Tibial artery (tissue), 4 donors: ENCODE data around the gene POLR2A.

Experiments
- DNase-seq, 2 donors: peaks; one replicate each; pipeline ENCODE4 v3.0.0-alpha.2; 2019
- H3K27ac ChIP-seq, 2 donors: fragments of 200-600 bp; sonication (generic) in 1 of 2; 1 replicate in 1 of 2; 2 replicates in 1 of 2; pipeline ENCODE4 v1.5.1; 2018 to 2019; ENCODE audit warnings: mild to moderate bottlenecking in 1 of 2
- H3K27me3 ChIP-seq, 2 donors: fragments of 200-600 bp; sonication (generic) in 1 of 2; one replicate each; pipeline versions ENCODE4 v1.5.1 to v1.6.0; 2016 to 2019
- H3K36me3 ChIP-seq, 3 donors: fragments of 200-600 bp; sonication (generic) in 2 of 3; one replicate each; pipeline ENCODE4 v1.5.1; 2016 to 2019; ENCODE audit warnings: mild to moderate bottlenecking in 2 of 3
- H3K4me1 ChIP-seq, 4 donors: fragments of 200-600 bp; sonication (generic) in 2 of 4; 1 replicate in 3 of 4; 2 replicates in 1 of 4; pipeline ENCODE4 v1.5.1; 2016 to 2019
- H3K4me3 ChIP-seq, 2 donors: fragments of 200-600 bp; sonication (generic) in 1 of 2; 1 replicate in 1 of 2; 2 replicates in 1 of 2; pipeline ENCODE4 v1.5.1; 2018 to 2019; ENCODE audit warnings: mild to moderate bottlenecking in 2 of 2
- H3K9me3 ChIP-seq, 3 donors: fragments of 200-600 bp; sonication (generic) in 1 of 3; one replicate each; pipeline ENCODE4 v1.5.1; 2016 to 2019
- intact Hi-C: fragments of 100-400 bp; cut with DNase I; formaldehyde crosslinking; loops from one replicate; pipeline ENCODE4 v1.15.0; 2023; ENCODE audit warnings: low total_unique reads
- TF ChIP-seq, protein P1 (sequence below), 2 experiments: fragments of 200-600 bp in 1 of 2; fragments of 450-650 bp in 1 of 2; IDR thresholded peaks; one replicate each; pipeline ENCODE4 v1.5.1; 2017 to 2019; ENCODE audit warnings: antibody characterized with exemption in 2 of 2, mild to moderate bottlenecking in 1 of 2, moderate library complexity in 1 of 2

POLR2A gene

DNA sequence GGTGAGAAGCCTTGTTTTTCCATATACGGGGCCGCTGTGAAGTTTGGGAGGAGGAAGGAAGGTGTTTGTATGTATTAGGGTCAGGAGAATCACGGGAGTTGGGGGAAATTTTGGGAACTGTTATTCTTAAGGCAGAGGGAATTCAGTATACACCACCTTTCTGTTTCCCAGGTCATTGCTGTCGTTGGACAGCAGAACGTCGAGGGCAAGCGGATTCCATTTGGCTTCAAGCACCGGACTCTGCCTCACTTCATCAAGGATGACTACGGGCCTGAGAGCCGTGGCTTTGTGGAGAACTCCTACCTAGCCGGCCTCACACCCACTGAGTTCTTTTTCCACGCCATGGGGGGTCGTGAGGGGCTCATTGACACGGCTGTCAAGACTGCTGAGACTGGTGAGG lies 17.6 kb downstream of the POLR2A start:
- TF ChIP-seq, protein P1, sequence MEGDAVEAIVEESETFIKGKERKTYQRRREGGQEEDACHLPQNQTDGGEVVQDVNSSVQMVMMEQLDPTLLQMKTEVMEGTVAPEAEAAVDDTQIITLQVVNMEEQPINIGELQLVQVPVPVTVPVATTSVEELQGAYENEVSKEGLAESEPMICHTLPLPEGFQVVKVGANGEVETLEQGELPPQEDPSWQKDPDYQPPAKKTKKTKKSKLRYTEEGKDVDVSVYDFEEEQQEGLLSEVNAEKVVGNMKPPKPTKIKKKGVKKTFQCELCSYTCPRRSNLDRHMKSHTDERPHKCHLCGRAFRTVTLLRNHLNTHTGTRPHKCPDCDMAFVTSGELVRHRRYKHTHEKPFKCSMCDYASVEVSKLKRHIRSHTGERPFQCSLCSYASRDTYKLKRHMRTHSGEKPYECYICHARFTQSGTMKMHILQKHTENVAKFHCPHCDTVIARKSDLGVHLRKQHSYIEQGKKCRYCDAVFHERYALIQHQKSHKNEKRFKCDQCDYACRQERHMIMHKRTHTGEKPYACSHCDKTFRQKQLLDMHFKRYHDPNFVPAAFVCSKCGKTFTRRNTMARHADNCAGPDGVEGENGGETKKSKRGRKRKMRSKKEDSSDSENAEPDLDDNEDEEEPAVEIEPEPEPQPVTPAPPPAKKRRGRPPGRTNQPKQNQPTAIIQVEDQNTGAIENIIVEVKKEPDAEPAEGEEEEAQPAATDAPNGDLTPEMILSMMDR (IDR thresholded peaks at IDR 0.05), result no peak
- Histone ChIP-seq H3K4me3 (no peak overlapping the region), H3K9me3 (no peaks in the 10 kb centered on the region), H3K27ac (no peak overlapping the region), H3K4me1 (no peaks in the 10 kb centered on the region), H3K36me3 (peaks cover 90 to 100% (median 94%) of the 10 kb centered on the region in 3 donors), H3K27me3 (no peaks in the 10 kb centered on the region)
- DNase-seq, result no peak
- intact Hi-C loops, result no loop called here

DNA sequence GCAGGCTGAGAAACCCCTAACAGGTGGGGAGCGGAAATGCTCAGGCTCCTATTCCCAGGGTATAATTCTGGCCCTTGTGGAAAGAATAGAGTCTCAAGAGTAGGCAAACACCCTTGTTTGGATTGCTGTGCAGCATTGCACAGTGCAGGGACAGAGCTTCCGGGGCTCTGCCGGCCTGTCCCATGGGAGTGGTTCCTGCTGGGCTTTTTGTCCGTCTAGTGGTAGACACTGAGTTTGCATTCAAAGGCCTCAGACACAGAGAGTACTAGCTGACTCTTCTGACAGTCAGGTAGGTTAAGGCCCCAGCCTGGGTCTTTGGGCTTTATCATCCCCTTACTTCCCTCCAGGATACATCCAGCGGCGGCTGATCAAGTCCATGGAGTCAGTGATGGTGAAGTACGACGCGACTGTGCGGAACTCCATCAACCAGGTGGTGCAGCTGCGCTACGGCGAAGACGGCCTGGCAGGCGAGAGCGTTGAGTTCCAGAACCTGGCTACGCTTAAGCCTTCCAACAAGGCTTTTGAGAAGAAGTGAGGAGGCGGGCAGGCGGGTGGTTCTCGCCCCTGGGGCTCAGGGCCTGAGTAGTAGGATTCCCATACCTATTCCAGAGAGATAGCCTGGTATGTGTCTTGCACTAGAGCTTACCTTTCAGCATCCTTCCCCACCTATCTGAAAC lies 18.1 kb downstream of the POLR2A start:
- H3K27ac ChIP-seq, result no peak overlapping the region
- peaks cover 90 to 100% (median 94%) of the 10 kb centered on the region in 3 donors for H3K36me3 ChIP-seq
- intact Hi-C loops, result no loop called here
- no peaks in the 10 kb centered on the region for H3K4me1 ChIP-seq
- no peaks in the 10 kb centered on the region for H3K9me3 ChIP-seq
- no peak for DNase-seq
- TF ChIP-seq, protein P1 (IDR thresholded peaks at IDR 0.05), result no peak
- no peaks in the 10 kb centered on the region for H3K27me3 ChIP-seq
- no peak overlapping the region for H3K4me3 ChIP-seq

DNA sequence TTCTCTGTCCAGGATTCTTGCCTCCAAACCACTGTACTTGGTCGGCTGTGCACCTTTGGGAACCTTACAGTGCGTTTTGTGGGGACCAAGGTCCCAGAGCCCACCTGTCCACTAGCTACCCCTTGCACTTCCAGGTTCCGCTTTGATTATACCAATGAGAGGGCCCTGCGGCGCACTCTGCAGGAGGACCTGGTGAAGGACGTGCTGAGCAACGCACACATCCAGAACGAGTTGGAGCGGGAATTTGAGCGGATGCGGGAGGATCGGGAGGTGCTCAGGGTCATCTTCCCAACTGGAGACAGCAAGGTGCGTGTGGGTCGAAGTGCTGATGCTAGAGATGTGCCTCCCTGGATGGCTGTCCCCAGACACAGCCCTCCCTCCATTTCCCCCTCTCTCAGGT lies 18.8 kb downstream of the POLR2A start:
- Histone ChIP-seq H3K4me1 (no peaks in the 10 kb centered on the region), H3K9me3 (no peaks in the 10 kb centered on the region), H3K27me3 (no peaks in the 10 kb centered on the region), H3K36me3 (peaks cover 89 to 100% (median 91%) of the 10 kb centered on the region in 3 donors), H3K27ac (no peak overlapping the region), H3K4me3 (no peak overlapping the region)
- intact Hi-C loops, result no loop called here
- DNase-seq, result no peak
- TF ChIP-seq, protein P1 (IDR thresholded peaks at IDR 0.05), result no peak

DNA sequence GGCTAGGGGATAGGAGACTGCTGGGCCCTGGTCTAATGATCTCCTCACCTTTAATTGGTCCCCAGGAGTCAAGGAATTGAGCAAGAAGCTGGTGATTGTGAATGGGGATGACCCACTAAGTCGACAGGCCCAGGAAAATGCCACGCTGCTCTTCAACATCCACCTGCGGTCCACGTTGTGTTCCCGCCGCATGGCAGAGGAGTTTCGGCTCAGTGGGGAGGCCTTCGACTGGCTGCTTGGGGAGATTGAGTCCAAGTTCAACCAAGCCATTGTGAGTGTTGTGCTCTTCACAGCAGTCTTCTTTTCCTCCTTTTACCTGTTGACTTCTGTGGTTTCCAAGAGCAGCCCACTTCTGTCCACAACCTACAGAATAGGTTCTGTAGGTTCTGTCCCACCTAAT lies 19.4 kb downstream of the POLR2A start:
- intact Hi-C loops, result no loop called here
- Histone ChIP-seq H3K36me3 (peaks cover 89 to 100% (median 90%) of the 10 kb centered on the region in 3 donors), H3K4me3 (no peak overlapping the region), H3K27ac (no peak overlapping the region), H3K4me1 (no peaks in the 10 kb centered on the region), H3K9me3 (no peaks in the 10 kb centered on the region), H3K27me3 (no peaks in the 10 kb centered on the region)
- TF ChIP-seq, protein P1 (IDR thresholded peaks at IDR 0.05), result no peak
- DNase-seq, result no peak

DNA sequence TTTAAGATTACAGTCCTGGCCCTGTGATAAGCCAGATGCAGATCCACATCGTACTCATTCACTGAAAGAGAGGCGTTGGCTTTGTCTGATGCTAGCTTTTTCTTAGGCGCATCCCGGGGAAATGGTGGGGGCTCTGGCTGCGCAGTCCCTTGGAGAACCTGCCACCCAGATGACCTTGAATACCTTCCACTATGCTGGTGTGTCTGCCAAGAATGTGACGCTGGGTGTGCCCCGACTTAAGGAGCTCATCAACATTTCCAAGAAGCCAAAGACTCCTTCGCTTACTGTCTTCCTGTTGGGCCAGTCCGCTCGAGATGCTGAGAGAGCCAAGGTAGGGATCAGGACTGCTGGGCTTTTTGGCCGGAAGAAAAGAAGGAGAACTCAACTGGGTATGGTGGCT lies 24.0 kb downstream of the POLR2A start:
- H3K4me1 ChIP-seq, result no peaks in the 10 kb centered on the region
- no peaks in the 10 kb centered on the region for H3K27me3 ChIP-seq
- intact Hi-C loops, result no loop called here
- TF ChIP-seq, protein P1 (IDR thresholded peaks at IDR 0.05), result no peak
- DNase-seq, result no peak
- H3K36me3 ChIP-seq, result peaks cover 86 to 100% (median 90%) of the 10 kb centered on the region in 3 donors
- no peak overlapping the region for H3K4me3 ChIP-seq
- no peak overlapping the region for H3K27ac ChIP-seq
- H3K9me3 ChIP-seq, result no peaks in the 10 kb centered on the region
